Islet of Langerhans (tissue), 1 donor: ENCODE results near the gene SPAG9.
A peak's percentile ranks its signal among the peaks of the same experiment; 100 is the strongest.

Source experiments
- FAIRE-seq: peaks from one replicate; lab custom pipeline; 2011; peaks lifted over from hg19 to GRCh38; lab: Jason Lieb, UNC

The SPAG9 gene

DNA sequence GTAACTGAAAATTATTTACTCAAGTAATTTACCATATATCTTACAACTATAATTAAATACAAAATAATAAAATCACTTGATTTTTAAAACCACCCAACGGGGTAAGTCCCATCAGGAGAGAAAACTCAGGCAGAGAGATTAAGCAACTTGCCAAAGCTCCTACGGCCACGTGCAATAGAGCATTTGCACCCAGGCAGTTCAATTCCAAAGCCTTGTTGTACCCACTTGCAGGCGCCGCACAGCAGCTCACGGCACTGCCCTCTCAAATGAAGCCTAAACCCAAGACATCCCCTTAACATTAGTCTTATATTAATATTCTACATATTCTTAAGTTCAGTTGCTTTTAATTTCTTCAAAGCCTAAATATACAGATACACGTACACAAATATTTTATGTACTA, 75.7 kb downstream of the SPAG9 start:
- no peak for FAIRE-seq

DNA sequence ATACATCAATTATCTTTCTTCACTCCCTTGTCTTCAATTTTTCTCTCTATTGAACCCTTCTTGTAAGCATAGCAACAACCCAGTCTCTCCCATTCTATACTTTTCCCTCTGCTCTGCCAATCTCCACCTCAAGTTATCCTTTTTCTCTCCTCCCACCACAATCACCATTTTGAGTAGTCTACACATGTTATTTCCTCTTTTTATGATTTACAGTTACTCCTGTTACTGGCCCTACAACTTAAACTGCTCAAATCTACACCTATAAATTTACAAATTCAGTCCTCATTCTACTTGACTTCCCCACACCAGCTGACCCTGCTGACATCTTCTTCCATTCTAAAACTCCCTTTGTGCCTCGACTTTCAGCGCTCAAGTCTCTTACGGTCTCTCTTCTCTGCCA, 84.6 kb downstream of the SPAG9 start:
- FAIRE-seq = no peak

DNA sequence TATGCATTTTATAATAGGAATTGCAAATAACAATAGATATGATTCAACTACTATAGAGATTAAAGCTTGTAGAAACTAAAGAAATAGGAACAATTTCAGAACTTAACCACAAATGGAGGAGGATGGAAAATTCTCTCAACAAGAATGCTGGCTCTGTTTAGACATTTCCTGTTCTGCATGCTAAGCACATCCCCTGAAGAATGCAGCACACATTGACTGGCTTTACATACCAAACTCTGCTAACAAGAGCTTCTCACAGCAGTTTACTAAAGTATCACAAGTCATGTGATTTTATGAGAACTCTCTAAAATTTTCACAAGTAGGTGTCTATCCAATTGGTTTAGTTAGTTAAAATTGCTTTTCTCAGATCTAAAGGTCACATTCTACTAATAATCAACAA, 85.2 kb downstream of the SPAG9 start:
- FAIRE-seq = no peak

DNA sequence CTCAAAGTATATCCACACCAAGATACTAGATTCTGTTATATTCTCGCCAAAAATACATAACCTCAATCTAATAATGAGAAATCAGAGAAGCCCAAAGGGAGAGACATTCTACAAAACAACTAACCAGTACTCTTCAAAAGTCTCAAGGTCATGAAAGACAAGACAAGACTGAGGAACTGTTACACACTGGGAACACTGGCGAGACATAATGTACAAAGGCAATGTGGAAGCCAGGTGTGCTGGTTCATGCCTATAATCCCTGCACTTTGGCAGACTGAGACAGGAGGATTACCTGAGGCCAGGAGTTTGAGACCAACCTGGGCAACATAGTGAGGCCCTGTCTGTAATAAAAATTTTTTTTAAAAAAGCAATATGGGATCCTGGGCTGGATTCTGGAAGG, 85.9 kb downstream of the SPAG9 start:
- no peak for FAIRE-seq

DNA sequence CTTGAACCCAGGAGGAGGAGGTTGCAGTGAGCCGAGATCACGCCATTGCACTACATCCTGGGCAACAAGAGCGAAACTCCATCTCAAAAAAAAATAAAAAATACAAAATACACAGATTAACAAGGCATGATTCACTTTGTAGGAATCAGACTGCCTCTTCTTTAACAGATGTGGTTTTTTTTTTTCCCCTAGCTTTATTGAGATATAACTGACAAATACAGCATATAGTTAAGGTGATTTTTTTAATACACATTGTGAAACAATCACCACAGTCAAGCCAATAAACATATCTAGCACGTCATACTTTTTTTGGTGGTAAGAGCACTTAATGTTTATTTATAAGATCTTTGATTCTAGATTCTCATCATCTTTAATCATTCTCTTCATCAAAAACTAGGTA, 87.8 kb downstream of the SPAG9 start:
- FAIRE-seq = no peak

DNA sequence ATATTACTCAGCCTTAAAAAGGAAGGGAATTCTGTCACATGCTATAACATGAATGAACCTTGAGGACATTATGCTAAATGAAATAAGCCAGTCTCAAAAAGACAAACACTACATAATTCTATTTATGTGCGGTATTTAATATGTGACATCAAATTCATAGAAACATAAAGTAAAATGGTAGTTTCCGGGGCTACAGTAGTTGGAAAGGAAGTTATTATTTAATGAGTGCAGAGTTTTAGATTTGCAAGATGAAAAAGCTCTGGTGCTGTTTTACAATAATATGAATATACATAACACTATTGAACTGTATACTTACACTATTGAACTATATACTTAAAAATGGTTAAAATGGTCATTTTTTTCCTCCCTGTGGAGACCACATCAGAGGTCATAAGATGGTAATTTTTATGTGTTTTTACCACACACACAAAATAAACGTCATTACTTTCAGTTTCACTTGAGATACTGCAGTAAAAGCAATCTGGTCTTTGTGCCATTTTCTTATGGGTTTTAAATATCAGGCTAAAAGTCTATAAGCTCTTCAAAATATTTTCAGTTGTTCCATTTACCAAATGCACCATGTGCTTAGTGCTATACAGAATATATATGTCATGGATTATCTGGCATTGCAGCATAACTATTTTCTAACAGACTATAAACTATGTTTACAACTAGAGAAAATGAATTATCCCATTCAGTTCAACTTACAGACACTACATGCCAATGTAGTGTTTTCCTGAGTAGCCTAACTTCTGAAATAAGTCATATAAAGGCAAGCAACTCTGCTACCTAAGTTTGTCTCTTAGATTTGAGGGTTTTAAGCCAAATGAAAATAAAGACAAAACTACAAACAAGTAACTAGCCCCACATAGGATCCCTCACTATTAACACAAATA, 90.9 kb downstream of the SPAG9 start:
- FAIRE-seq = peak; percentile 33

DNA sequence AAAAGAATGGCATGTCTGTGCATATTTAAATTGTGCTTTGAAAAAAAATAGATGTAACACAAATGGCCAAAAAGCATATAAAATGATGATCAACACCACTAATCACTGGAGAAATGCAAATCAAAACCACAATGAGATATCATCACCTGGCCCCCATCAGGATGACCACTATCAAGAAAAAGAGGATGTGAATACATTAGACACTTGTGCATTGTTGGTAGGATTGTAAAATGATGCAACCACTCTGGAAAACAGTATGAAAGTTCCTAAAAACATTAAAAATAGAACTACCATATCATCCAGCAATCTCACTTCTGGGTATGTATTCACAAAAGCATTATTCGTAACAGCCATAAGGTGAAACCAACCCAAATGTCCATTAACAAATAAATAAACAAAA, 91.5 kb downstream of the SPAG9 start:
- no peak for FAIRE-seq

DNA sequence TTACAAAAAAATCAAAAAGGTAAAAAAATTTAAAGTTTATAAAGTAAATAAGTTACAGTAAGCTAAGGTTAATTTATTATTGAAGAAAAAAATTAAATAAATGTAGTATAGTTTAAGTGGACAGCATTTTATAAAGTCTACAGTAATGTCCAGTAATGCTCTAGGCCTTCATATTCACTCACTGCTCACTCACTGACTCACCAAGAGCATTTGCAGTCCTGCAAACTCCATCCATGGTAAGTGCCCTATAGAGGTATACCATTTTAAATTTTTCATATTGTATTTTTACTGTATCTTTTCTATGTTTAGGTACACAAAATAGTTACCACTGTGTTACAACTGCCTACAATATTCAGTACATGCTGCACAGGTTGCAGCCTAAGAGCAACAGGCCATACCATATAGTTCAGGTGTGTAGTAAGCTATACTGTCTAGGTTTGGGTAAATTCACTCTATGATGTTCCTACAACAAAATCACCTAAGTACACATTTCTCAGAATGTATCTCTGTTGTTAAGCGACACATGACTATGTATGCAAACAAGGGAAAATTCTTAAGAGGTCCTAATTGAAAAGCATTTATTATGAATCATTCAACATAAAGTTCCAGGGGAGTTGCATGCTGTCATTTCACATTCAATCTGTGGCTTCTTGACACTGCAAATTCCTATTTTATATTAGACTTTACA, 92.3 kb downstream of the SPAG9 start:
- no peak for FAIRE-seq

DNA sequence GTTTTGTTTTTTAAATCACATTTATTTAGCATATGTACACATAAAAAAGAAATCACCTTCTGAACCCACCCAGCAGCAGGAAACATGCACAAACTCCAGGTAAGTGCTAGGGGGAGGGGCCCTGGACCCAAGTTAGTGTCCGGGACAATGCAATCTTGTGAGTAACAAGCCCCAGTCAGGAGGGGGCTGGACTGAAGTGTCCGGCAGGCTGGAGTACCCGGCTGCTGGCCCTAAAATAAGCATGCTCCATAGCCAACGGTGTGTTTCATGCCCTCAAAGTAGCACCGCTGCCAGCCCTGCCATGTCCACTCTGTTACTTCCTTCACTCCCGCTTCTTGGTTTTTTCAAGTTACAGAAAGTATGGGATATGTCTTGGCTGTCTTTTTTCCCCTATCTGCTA, 102.1 kb downstream of the SPAG9 start:
- no peak for FAIRE-seq

DNA sequence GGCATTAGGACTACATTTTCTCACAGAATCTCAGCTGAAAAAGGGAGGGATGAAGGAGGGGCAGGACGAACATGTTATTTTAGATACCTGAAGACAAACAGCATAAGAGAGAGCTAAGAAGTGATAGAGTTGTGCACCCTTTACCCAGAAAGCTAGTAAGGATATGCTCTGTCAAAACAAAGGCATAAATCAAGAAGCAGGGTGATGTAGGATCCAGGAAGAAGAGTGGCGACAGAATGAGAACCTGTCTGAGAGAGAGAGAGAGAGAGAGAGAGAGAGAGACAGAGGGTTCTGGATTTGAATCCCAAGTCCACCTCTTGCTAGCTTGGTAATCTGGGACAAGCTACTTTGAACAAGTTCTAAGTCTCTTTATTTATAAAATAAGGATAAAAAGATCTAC, 103.4 kb downstream of the SPAG9 start:
- FAIRE-seq = no peak

DNA sequence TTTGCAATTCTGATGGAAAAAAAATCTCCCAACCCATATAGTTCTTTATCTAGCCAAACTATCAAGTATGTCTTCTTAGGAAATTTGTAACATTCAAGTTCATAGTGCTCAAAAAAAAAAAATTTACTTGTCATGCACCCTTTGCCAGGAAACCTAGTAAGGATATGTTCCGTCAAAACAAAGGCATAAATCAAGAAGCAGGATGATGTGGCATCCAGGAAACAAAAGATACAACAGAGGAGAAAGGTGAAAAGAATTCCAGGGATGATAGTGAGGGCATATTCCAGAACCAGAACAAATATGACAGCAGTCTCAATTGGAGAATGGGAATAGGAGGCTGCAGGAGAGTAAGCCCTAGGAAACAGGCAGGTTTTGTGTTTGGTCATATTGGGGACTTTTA, 104.6 kb downstream of the SPAG9 start:
- FAIRE-seq = no peak

DNA sequence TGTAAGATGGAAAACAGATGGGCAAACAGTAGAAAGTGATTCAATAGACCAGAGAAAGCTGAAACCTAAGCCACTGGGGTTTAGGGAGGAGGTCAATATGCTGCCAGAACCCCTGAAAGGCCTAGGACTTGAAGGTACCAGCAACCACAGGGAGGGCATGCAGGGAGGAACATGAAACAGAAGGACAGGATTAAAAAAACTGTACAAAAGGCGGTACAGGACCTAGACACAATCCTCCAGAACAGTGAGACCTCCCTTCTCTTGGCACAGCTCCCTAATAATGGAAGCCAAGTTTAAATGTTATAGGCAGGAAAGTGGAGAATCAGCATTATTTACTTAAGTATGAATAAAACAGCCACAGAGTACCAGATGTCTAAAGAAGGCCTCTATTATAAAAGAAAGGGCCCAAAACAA, 105.5 kb downstream of the SPAG9 start:
- FAIRE-seq = no peak

DNA sequence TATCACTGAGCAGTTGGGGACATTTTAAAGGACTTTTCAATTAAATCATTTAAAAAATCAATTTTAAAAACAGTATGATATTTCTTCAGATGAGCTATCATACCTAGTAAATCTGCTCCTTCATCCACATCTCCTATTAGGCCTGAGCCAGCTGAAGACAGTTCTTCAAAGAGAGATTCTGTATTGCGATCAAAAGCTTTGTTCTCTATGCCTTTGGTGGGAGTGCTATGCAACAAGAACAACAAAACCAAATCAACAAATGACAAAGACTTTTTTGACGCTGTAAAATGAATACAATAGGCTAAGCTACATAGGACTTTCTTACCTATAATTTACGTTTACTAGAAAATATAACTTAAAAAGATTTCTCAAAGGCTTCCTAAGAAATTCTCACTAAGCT, 106.5 kb downstream of the SPAG9 start:
- no peak for FAIRE-seq

DNA sequence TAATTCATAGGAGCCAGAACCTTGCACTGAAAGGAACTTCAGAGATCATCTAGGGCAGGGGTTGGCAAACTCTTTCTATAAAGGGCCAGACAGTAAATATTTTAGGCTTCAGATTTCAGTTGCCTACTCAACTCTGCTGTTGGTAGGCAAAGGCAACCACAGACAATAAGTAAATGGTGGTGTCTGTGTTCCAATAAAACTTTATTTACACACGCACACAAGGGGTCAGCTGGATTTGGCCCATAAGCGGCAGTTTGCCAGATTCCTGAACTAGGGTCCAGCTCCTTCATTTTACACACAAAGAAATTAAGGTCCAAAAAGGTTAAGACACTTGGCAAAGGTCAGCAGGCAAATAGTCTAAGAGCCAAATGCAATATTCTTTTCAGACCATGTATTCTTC, 107.3 kb downstream of the SPAG9 start:
- no peak for FAIRE-seq

DNA sequence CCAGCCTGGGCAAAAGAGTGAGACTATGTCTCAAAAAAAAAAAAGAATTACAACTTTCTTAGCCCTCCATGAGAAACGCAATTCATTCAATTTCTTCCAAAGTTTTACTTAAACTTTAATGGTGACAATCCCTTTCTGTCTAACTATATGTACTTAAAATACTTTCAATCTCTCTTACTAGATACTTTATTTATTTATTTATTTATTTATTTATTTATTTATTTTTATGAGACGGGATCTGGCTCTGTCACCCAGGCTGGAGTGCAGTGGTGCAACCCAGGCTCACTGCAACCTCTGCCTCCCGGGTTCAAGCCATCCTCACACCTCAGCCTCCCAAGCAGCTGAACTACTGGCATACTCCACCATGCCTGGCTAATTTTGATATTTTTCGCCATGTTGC, 108.1 kb downstream of the SPAG9 start:
- FAIRE-seq = no peak

DNA sequence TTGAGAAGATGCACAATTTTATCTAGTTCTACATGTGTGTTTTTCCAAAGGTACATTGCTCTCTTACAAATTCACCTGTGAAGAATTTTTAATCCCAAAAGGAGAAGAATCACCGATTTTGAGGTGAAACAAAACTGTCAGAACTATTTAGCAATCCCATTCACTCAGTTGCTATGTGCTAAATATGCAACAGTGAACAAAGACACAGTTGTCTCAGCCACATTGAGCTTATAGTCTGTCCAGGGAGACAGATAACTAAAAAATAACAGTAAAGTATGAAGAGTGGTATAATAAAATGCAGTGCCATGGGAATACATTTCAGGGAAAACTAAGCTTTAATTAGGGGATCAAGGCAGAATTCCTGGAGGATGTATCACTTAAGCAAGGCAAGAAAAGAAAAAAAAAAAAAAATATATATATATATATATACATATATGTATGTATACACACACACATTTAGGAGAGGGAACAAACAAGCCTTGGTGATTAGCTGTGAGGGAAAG, 110.4 kb downstream of the SPAG9 start:
- no peak for FAIRE-seq

DNA sequence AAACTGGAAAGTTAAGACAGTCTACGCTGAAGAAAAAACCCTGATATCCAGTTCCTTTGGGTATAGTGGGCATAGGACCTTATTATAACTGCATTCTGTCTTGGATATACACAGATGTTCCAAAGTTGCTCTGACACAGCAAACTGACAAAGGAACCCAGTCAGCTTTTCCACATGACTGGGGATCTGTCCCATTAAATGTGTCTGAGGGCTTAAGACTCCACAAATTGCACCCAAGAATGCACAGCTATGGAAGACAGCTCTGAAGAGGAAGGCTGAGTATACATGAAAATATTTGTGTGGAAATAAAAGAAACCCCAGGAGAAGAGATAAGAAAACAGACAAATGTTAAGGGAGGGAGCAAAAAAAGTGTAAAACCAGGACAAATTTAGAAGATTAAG, 114.1 kb downstream of the SPAG9 start:
- FAIRE-seq = no peak

DNA sequence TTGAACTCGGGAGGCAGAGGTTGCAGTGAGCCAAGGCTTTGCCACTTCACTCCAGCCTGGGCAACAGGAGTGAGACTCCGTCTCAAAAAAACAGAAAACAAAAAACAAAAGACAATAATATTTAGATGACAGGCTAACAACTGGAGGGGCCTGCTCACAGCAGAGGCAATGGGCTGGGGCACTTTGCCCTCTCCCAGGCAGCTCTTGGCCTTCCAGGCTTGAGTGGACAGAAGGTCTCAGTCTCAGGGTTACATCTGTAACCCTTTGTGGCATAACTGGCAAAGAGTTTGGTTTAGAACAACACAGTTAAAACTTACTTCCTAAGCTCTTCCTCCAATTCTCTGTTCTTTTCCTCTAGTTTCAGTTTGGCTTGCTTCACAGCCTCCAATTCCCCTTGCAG, 114.9 kb downstream of the SPAG9 start:
- FAIRE-seq = no peak

DNA sequence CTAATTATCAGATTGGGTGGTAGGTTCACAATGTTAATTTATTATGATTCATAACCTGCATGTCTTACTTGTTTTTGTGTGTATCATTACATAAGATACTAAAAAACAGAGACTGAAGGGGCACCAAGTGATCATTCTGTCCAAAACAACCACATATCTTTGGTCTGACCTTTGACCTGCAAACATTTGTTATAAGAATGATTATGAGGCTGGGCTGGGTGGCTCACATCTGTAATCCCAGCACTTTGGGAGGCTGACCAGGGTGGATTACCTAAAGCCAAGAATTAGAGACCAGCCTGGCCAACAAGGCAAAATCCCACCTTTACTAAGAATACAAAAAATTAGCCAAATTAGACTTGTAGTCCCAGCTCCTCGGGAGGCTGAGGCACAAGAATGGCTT, 116.4 kb downstream of the SPAG9 start:
- FAIRE-seq = no peak

DNA sequence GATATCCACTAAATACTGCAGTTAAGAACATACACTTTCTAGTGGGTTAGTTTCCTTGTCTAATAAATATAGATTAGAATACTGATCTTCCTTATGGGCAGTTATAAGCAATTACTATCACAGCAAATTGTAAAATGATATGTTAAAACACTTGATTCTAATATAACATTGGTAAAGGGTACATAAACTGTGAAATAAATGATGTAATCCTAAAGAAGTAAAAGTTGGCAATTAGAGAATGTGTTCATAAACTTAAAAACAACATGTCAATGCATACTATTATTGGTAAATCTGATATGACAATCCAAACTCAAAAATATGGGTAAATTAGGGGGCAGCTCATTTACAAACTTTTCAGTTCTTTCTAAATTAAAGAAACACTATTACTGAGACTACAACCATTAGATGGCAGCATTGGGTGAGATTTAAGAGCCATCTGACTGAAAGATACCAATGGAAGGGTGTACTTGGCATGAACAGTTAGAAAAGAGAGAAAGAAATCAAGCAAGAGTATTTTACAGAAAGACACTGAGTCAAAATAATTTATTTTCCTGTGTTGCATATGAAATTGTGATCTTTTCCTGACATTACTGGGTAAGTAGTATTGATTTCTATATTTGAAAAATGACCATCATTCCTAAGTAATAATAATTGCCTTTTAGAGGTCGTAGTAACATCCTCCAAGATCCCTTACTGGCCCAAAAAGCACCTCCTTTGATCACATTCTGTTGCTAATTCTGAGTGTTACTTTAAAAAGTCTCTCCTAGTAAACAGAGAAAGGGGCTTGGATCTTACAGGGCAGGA, 119.6 kb downstream of the SPAG9 start:
- peak; percentile 96 for FAIRE-seq

DNA sequence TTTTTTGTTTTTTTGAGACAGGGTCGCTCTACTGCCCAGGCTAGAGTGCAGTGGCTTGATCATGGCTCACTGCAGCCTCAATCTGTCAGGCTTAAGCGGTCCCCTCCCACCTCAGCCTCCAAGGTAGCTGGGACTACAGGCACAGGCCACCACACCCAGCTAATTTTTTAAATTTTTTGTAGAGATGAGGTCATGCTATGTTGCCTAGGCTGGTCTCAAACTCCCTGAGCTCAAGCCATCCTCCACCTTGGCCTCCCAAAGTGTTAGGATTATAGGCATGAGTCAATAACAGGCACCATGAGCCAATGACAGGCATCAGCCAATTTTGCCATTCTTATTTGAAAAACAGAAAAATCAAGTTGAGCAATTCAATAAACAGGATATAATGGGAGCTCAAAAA, 125.0 kb downstream of the SPAG9 start:
- no peak for FAIRE-seq

DNA sequence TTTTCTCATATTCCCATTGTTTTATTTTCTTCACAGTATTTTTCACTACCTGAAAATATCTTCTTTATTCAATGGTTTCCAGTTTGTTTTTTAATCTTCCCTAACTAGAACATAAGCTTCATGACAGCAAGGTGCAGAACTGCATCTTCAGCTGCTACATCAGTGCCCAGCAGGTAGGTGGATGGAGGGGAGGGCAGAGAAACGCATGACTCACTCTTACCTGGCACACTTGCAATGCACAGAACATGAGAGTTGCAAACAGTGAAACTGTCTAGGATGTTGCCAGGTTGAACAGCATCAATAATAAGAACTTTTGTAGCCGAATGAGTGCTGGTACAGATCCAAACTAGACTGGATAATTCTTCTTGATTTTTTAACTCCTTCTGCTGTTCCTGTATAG, 127.1 kb downstream of the SPAG9 start:
- no peak for FAIRE-seq

DNA sequence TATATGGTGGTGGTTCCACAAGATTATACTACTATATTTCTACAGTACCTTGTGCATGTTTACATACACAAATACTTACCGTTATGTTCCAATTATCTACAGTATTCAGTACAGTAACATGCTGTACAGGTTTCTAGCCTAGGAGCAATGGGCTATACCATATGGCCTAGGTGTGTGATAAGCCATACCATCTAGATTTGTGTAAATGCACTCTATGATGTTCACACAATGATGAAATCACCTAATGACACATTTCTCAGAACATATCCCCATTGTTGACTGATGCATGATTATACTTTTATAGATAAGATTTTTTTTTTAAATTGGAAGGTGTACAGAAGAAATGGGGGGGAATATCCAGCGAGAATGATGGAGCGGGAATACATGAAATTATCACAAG, 131.5 kb downstream of the SPAG9 start:
- no peak for FAIRE-seq
